GM19463 (cell line): ENCODE measurements around the gene GSTK1.
"Not testable (repeated sequence)": the region's sequence is repeated elsewhere in the genome, so short reads cannot be mapped to it uniquely, and the experiment has no call there.

ENCODE experiments used
- ATAC-seq: cut with Tn5 transposase; IDR thresholded peaks from one replicate; pipeline ENCODE4 v1.9.1; 2021; ENCODE audit warnings: mild to moderate bottlenecking, moderate library complexity; ENCODE audit not compliant: unreplicated experiment

GSTK1 gene

DNA sequence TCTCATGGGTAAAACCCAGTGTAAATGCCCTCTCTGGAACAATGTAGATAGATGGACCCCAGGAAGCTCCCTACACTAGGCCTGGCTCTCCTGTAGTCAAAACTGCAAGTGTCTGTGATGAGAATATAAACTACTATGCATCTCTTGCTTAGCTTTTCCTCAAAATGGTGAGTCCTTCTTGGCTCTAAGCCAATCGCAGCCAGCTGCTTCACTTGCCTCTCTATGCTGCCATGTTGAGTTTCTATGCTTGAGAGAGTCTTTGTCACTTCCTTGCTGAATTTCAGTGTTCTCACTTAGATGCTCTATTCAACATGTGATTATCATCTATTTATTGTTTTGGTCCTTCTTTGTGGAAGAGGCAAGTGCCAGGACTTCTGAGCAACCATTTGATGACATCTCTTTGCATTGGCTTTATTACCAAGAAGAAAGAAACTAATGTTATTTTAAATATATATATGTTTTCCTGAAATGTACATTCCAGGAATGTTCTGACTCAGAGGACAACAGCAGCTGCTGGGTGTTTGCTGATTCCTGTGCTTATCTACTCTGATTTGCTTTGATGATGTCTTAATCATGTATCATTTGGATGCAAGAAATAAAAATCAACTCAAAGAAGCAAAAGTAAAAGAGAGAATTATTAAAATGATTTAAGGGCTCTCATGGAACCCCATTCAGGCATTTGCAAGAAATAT is 24.8 kb upstream of the GSTK1 start:
- ATAC-seq, result no peak

- no peak for ATAC-seq
These were observed 23.4 kb upstream of the GSTK1 start for GRCh38 chr7:143239813-143240212.

DNA sequence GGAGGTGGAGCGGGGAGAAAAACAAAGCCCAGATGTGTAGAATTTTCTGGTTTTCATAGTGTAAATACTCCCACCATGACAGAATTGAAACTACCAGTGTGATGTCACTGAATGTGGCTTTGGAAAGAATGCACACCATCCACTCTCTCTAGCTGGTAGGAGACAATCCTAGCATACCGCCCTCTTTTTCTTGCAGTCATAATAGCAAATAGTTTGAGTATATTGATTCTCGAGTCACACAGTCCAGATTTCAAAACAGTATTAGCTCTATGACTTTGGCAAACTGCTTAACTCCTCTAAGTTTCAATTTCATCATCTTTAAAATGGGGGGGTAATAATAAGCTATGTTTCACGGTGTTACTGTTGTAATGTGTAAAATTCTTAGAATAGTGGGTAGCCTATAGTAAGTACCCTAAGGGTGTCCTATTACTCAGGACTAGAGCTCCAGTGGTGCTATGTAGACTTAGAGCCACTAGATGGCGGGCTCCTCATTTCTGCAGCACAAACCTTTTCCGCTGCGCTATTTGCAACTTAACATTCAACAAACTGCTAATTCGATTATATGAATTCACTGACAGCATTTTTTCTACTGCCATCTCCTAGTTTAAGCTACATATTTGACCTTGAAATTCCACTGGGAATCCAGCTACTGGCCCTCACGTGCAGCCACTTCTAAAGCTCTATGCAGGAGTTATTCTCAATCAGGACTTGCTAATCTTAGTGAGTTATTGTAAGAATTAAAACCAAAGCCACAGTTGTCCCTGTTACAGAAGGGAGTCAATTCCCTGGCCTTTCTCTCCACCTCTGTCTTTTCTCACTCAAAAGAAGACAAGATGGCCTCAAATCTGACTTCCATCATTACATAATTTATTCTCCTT is 22.7 kb upstream of the GSTK1 start:
- peak; percentile 97 for ATAC-seq

GRCh38 chr7:143242306-143242705 is 20.9 kb upstream of the GSTK1 start:
- ATAC-seq, result no peak

DNA sequence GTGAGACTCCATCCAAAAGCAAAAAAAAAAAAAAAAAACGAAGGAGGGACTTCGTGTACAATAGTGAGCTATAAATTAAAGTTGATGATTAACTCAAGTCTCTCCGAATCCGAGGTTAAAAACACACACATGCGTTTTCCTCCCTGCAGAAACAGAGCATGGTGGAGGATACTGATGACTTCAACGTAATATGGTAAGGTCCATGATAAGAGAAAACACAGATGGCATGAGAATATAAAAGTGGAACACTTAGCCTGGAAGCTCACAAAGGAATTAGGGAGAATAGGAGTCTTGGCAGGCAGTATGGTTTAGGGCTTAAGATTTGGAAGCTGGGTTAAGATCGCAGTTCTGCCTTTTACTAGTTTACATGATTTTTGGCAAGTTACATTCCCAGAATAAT is 20.1 kb upstream of the GSTK1 start:
- ATAC-seq, result no peak

- ATAC-seq, result no peak
These were observed 19.6 kb upstream of the GSTK1 start for GRCh38 chr7:143243614-143244013.

DNA sequence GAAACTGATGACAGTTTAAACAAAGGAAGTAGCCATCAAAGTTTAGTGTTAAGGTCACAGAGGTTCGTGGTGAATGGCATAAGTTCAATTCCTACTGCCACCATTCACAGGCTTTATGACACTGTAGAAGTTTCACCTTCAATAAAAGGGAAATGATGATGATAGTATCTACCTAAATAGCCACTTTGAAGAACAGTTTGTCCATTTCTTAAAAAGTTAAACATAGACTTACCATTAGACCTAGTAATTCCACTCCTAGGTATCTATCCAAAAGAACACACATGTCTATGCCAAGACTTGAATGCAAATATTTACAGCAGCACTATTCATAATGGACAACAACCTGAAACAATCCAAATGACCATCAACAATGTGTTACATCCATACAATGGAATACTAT is 18.9 kb upstream of the GSTK1 start:
- no peak for ATAC-seq

DNA sequence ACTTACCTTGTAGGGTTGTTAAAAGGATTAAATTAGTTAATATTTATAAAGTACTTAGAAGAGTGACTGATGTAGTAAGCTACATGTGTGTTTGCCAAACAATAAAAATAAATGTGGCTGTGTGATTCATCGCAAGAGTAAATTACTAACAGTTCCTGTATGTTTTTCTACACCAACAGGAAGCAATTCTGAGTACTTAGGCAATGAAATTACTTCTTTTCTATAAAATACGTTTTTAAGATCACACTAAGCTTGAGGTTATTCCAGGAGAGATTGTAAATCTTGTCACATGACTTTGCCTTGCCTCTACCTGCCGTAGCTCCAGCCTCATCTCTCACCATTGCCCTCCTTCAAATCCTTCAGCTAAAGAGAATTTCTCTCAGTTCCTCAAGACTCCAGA is 18.1 kb upstream of the GSTK1 start:
- ATAC-seq, result no peak

GRCh38 chr7:143247372-143247771 is 15.9 kb upstream of the GSTK1 start:
- ATAC-seq, result no peak

GRCh38 chr7:143248761-143249354 is 14.4 kb upstream of the GSTK1 start:
- no peak for ATAC-seq

DNA sequence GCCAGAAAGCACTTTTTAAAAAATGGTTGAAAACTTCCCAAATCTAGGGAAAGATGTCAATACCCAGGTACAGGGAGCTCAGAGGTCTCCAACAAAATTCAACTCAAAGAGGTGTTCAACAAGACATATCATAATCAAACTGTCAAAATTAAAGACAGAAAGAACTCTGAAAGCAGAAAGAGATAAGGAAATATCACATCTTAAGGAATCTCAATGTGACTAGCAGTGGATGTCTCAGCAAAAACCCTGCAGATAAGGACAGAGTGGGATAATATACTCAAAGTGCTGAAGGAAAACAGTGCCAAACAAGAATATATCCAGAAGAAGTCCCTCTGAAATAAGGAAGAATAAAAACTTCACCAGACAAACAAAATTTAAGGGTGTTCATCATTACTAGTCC is 13.0 kb upstream of the GSTK1 start:
- ATAC-seq, result no peak

DNA sequence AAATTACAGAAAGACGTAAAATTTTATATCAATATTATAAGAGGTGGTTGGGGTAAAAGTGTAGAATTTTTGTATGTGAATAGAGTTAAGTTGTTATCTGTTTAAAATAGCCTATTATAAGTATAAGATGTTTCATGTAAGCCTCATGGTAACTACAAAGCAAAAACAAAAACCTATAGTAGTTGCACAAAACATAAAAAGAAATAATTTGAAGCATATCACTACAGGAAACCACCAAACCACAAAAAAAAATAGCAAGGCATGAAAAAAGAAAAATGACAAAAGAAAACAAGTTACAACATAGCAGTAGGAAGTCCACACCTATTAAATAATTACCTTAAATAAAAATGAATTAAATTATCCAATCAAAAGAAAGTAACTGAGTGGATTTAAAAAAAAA is 12.4 kb upstream of the GSTK1 start:
- no peak for ATAC-seq

- ATAC-seq, result no peak
These were observed 11.2 kb upstream of the GSTK1 start for GRCh38 chr7:143252006-143252405.

- ATAC-seq, result no peak
These were observed 7.7 kb upstream of the GSTK1 start for GRCh38 chr7:143255564-143255963.

DNA sequence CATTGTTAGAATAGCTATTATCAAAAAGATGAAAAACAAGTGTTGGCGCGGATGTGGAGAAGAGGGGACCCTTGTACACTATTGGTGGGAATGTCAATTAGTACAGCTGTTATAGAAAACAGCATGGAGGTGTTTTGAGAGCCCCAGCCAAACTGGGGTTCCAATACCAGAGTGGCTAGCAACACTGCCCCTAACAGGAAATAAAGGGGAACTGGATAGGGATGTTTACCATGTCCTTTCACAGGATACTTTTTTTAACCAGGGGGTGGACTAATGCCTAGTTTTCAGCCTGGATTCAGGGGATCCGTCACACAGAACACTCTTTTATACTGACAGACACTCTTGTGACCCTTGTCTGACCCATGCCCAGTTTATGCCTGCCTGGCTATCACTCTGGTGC is 6.9 kb upstream of the GSTK1 start:
- no peak for ATAC-seq

- ATAC-seq, result peak; percentile 67
These were observed 6.3 kb upstream of the GSTK1 start for GRCh38 chr7:143256932-143257331.

GRCh38 chr7:143257501-143257900 is 5.7 kb upstream of the GSTK1 start:
- no peak for ATAC-seq

DNA sequence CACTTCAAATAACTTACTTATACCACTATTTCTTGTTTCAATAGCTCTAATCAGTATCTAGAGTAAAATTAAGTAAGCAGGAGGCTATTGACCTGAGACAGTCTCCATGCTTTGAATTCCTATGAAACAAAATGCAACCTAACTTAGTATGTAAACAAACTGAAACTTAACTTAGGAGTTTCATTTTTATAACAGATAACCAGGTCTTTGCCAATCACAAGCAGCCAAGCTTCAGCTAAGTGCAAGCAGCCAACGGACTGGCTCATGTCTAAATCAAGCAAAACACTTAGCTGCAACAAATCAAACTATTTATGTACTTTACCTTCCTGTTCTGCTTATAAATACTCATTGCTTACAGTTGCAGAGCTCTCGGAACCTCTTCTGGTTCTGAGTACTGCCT is 4.4 kb upstream of the GSTK1 start:
- ATAC-seq, result no peak

GRCh38 chr7:143259765-143260164 is 3.5 kb upstream of the GSTK1 start:
- no peak for ATAC-seq

DNA sequence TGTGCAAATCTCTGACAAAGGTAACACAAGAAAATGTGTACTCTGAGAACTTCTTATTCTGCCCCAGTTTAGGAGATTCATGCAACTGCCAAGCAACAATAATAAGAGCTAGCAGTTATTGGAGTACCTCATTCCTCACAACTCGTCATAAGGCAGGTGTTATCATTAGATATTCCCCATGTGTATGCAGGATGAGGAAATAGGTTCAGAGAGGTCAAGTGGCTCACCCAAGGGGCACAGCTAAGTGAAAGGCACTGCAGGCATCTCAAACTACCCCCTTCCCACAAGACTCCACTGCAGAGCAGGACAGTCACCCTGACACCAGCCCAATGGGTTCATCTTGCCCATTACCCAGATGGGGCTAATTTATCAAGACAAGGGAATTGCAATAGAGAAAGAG is 1.3 kb upstream of the GSTK1 start:
- ATAC-seq, result no peak

DNA sequence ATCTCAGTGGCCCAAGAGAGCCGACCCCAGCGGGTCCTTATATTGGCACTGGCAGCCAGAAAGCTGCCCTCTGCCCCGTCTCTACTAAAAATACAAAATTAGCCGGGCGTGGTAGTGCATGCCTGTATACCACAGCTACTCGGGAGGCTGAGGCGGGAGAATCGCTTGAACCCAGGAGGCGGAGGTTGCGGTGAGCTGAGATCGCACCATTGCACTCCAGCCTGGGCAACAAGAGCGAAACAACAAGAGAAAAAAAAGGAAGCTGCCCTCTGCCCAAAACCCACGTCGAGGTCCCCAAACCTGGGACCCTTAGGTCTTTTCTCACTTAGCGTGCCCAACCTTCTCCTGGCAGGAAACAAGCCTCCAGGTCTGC is 941 bp downstream of the GSTK1 start:
- ATAC-seq, result not testable (repeated sequence)
